C4-2B (cell line): ENCODE results near the gene ECI2.

ENCODE experiments used
- ZFX ChIP-seq: fragments of 450-650 bp; IDR thresholded peaks from 2 replicates; pipeline ENCODE4 v1.6.1; 2017
- TF ChIP-seq, protein P1 (sequence below): fragments of 450-650 bp; conservative IDR thresholded peaks from 2 replicates; pipeline ENCODE4 v1.5.1; 2017; ENCODE audit warnings: mild to moderate bottlenecking

DNA sequence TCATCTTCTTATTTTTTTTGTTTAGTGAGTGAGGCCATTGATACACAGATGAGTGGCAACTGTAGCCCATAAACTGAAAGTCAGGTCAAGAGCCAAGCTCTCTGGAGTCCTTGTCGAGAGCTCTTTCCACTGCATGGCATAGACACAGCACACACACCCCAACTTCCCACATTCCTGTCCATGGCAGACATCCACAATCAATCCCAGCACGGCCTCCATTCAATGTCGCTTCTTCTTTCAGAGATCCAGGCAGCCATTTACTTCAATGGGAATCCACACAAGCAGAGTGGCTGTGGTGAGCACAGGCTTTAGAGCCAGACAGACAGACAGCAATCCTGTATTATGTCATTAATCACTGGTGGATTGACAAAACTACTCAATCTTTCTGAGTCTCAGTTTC, 34.9 kb upstream of the ECI2 start:
- TF ChIP-seq, protein P1, sequence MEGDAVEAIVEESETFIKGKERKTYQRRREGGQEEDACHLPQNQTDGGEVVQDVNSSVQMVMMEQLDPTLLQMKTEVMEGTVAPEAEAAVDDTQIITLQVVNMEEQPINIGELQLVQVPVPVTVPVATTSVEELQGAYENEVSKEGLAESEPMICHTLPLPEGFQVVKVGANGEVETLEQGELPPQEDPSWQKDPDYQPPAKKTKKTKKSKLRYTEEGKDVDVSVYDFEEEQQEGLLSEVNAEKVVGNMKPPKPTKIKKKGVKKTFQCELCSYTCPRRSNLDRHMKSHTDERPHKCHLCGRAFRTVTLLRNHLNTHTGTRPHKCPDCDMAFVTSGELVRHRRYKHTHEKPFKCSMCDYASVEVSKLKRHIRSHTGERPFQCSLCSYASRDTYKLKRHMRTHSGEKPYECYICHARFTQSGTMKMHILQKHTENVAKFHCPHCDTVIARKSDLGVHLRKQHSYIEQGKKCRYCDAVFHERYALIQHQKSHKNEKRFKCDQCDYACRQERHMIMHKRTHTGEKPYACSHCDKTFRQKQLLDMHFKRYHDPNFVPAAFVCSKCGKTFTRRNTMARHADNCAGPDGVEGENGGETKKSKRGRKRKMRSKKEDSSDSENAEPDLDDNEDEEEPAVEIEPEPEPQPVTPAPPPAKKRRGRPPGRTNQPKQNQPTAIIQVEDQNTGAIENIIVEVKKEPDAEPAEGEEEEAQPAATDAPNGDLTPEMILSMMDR: no peak
- no peak for TF ChIP-seq ZFX
